Measurements from ENCODE around the gene PTPMT1. TPM values are rescaled to one million over a fixed set of nuclear protein-coding genes. Genes with fewer than 3 reads are reported as not detected.

PTPMT1 gene
- total RNA-seq, 1 donor from 2014 or later: 49.3 TPM

DNA sequence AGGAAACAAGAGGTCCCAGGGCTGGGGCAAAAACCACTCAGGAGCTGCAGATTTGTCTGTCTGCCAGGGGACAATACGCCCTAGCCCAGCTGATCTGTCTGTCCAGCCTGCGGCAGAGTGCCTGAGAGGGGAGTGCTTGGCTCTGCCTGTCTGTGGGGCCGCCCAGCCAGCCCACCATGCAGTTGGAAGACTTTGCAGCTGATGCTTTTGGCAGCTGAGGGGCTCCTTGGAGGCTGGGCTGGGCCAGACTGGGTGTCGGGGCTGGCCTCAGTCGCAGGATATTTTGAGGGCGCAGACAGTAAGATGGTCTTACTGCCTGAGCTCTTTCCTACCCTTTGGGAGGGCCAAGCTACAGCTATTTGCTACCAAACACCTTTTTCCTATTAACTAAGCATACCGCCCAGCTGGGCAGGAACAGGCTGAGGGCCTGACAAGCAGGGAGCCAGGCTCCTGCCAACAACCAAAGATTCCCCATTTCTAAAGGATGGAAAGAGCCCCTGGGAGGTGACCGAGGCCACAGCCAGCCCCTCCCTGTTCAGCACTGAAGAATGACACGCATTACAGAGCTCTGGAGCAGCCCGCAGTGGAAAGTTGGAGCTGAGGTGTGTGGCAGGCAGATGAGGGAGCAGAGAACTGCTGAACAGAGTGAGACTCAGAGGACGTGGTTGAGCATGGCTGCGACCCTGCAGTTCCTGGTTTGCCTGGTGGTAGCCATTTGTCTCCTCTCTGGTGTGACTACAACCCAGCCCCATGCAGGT lies 20.9 kb downstream of the PTPMT1 start, which contains the start of gene FAM180B:
Gene FAM180B (plus strand): TSS at position 581 of the 758 bp plus-strand sequence. CDS start 91 bp downstream, at position 672.
- no peak for TF ChIP-seq CTCF (IDR thresholded peaks at IDR 0.05)
- Mint-ChIP-seq H3K27me3 (ENCODE audit: unreplicated experiment) (no peaks in the 10 kb centered on the region), H3K9me3 (ENCODE audit: unreplicated experiment) (no peaks in the 10 kb centered on the region), H3K4me1 (ENCODE audit: unreplicated experiment) (no peaks in the 10 kb centered on the region), H3K36me3 (ENCODE audit: unreplicated experiment) (peaks cover 22% of the 10 kb centered on the region), H3K4me3 (ENCODE audit: unreplicated experiment) (no peak within 1 kb of the TSS), H3K27ac (ENCODE audit: unreplicated experiment) (peak within 1 kb of the TSS; percentile 55)
- DNase-seq (ENCODE audit: extremely low spot score, unreplicated experiment): no peak

DNA sequence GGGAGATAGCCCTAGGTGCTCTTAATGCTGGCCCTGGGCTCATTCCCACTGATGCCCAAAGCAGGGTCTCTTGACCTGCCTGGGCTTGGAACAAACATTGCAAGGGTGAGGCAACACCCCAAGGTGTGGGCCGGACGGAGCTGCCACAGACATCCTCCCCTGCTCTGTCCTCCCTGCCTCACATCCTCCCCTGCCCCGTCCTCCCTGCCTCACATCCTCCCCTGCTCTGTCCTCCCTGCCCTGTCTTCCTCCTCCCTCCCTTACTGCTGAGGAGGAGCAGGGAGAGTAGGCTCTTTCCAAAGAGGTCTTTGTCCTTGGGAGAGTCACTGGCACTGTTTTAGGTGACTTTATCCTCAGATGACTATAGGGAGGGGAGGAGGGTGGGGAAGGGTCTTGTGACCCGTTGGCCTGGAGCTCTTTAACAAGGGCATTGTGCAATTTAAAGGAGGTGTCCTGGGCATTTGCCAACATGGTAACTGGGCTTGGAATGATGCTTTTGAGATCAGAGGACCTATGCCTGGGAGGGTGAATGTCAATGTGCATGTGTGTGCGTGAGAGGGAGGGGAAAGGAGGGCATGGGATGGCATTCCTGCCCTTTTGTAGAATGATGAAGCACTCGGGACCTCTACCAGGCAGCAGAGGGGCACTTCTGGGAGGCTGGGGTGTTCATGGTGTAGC lies 21.8 kb downstream of the PTPMT1 start:
- Mint-ChIP-seq H3K9me3 (ENCODE audit: unreplicated experiment) (no peaks in the 10 kb centered on the region), H3K27ac (ENCODE audit: unreplicated experiment) (no peak overlapping the region), H3K4me3 (ENCODE audit: unreplicated experiment) (no peak overlapping the region), H3K27me3 (ENCODE audit: unreplicated experiment) (no peaks in the 10 kb centered on the region), H3K36me3 (ENCODE audit: unreplicated experiment) (peaks cover 18% of the 10 kb centered on the region), H3K4me1 (ENCODE audit: unreplicated experiment) (no peaks in the 10 kb centered on the region)
- DNase-seq (ENCODE audit: extremely low spot score, unreplicated experiment): no peak
- TF ChIP-seq CTCF (IDR thresholded peaks at IDR 0.05): no peak

DNA sequence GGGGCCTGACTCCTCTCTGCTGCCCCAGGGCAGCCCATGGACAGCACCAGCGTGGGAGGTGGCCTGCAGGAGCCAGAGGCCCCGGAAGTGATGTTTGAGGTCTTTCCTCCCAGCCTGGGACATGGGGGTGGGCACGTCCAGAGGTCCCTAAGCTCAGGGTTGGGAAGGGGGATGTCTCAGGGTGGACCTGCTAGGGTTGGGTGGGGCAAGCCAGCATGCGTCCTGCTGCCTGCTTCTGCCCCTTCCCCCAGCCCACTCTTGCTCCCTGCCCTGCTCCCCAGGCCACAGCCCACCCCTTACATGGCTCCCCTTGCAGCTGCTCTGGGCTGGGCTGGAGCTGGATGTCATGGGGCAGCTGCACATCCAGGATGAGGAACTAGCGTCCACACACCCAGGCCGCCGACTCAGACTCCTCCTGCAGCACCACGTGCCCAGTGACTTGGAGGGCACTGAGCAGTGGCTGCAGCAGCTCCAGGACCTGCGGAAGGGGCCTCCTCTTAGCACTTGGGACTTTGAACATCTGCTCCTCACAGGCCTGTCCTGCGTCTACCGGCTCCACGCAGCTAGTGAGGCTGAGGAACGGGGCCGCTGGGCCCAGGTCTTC lies 22.4 kb downstream of the PTPMT1 start:
- DNase-seq (ENCODE audit: extremely low spot score, unreplicated experiment): no peak
- Mint-ChIP-seq H3K27me3 (ENCODE audit: unreplicated experiment) (no peaks in the 10 kb centered on the region), H3K4me1 (ENCODE audit: unreplicated experiment) (no peaks in the 10 kb centered on the region), H3K4me3 (ENCODE audit: unreplicated experiment) (no peak overlapping the region), H3K36me3 (ENCODE audit: unreplicated experiment) (peaks cover 13% of the 10 kb centered on the region), H3K27ac (ENCODE audit: unreplicated experiment) (no peak overlapping the region), H3K9me3 (ENCODE audit: unreplicated experiment) (no peaks in the 10 kb centered on the region)
- TF ChIP-seq CTCF (IDR thresholded peaks at IDR 0.05): no peak

- DNase-seq (ENCODE audit: extremely low spot score, unreplicated experiment): no peak
- Mint-ChIP-seq H3K4me3 (ENCODE audit: unreplicated experiment) (no peak overlapping the region), H3K9me3 (ENCODE audit: unreplicated experiment) (no peaks in the 10 kb centered on the region), H3K27me3 (ENCODE audit: unreplicated experiment) (peaks cover 10% of the 10 kb centered on the region), H3K27ac (ENCODE audit: unreplicated experiment) (no peak overlapping the region), H3K36me3 (ENCODE audit: unreplicated experiment) (peaks cover 4% of the 10 kb centered on the region), H3K4me1 (ENCODE audit: unreplicated experiment) (peaks cover 4% of the 10 kb centered on the region)
- no peak for TF ChIP-seq CTCF (IDR thresholded peaks at IDR 0.05)
Measured at GRCh38 chr11:47589118-47589517, 23.7 kb downstream of the PTPMT1 start.

- H3K36me3 Mint-ChIP-seq (ENCODE audit: unreplicated experiment): no peaks in the 10 kb centered on the region
- peaks cover 7% of the 10 kb centered on the region for H3K4me1 Mint-ChIP-seq (ENCODE audit: unreplicated experiment)
- no peak for TF ChIP-seq CTCF (IDR thresholded peaks at IDR 0.05)
- DNase-seq (ENCODE audit: extremely low spot score, unreplicated experiment): no peak
- H3K27ac Mint-ChIP-seq (ENCODE audit: unreplicated experiment): no peak overlapping the region
- peaks cover 14% of the 10 kb centered on the region for H3K27me3 Mint-ChIP-seq (ENCODE audit: unreplicated experiment)
- H3K4me3 Mint-ChIP-seq (ENCODE audit: unreplicated experiment): no peak overlapping the region
- no peaks in the 10 kb centered on the region for H3K9me3 Mint-ChIP-seq (ENCODE audit: unreplicated experiment)
Measured at GRCh38 chr11:47589584-47589976, 24.2 kb downstream of the PTPMT1 start.

Data from osteocyte (in vitro differentiated cells).